Tibial nerve (tissue), 4 donors: ENCODE measurements around the gene INPP5A. TPM values are rescaled to one million over a fixed set of nuclear protein-coding genes. Genes with fewer than 3 reads are reported as not detected.
A peak's percentile ranks its signal among the peaks of the same experiment; 100 is the strongest.

Experiments
- DNase-seq, 2 donors: peaks; one replicate each; pipeline ENCODE4 v3.0.0-alpha.2; 2019; ENCODE audit warnings: low spot score in 2 of 2
- H3K27ac ChIP-seq, 4 donors: fragments of 200-600 bp; sonication (generic) in 3 of 4; one replicate each; pipeline ENCODE4 v1.5.1; 2017 to 2019; ENCODE audit warnings: mild to moderate bottlenecking in 1 of 4
- H3K27me3 ChIP-seq, 2 donors: fragments of 200-600 bp; sonication (generic) in 1 of 2; one replicate each; pipeline versions ENCODE4 v1.5.1 to v1.6.0; 2017 to 2019
- H3K36me3 ChIP-seq, 3 donors: fragments of 200-600 bp; sonication (generic); one replicate each; pipeline ENCODE4 v1.5.1; 2018 to 2019
- H3K4me1 ChIP-seq, 4 donors: fragments of 200-600 bp; sonication (generic) in 3 of 4; one replicate each; pipeline ENCODE4 v1.5.1; 2017 to 2019
- H3K4me3 ChIP-seq, 4 donors: fragments of 200-600 bp; sonication (generic) in 3 of 4; one replicate each; pipeline ENCODE4 v1.5.1; 2017 to 2019; ENCODE audit warnings: mild to moderate bottlenecking in 1 of 4, moderate library complexity in 1 of 4
- H3K9me3 ChIP-seq, 4 donors: fragments of 200-600 bp; sonication (generic) in 3 of 4; one replicate each; pipeline ENCODE4 v1.5.1; 2017 to 2019
- EP300 ChIP-seq, 2 donors: sonication (generic); formaldehyde crosslinking; IDR thresholded peaks; one replicate each; pipeline ENCODE4 v1.6.1; 2017; ENCODE audit warnings: antibody characterized with exemption in 2 of 2, mild to moderate bottlenecking in 1 of 2
- POLR2A ChIP-seq, 2 donors: fragments of 450-650 bp; IDR thresholded peaks; one replicate each; pipeline ENCODE4 v1.6.1; 2017; ENCODE audit warnings: antibody characterized with exemption in 2 of 2, mild to moderate bottlenecking in 2 of 2, moderate library complexity in 2 of 2
- WGBS, 2 donors: methylation state at CpG; one replicate each; pipeline ENCODE4 v1.1.5; 2018; 5-methylcytosine and 5-hydroxymethylcytosine counted together
- total RNA-seq, 4 donors: library from RNA; depleted of rRNA; stranded (reverse); fragments of >200 nt; gene quantifications; one replicate each; pipeline ENCODE4 v1.1.0, GENCODE V29; 2016
- TF ChIP-seq, protein P1 (sequence below), 5 experiments: fragments of 200-600 bp in 3 of 5; fragments of 450-650 bp in 2 of 5; sonication (generic) in 3 of 5; IDR thresholded peaks; one replicate each; pipeline ENCODE4 v1.5.1; 2016 to 2019; ENCODE audit warnings: antibody characterized with exemption in 5 of 5, mild to moderate bottlenecking in 3 of 5, moderate library complexity in 2 of 5

Gene INPP5A
- total RNA-seq, 4 donors from 2014 or later: 73.8 to 101 (median 86.2) TPM

DNA sequence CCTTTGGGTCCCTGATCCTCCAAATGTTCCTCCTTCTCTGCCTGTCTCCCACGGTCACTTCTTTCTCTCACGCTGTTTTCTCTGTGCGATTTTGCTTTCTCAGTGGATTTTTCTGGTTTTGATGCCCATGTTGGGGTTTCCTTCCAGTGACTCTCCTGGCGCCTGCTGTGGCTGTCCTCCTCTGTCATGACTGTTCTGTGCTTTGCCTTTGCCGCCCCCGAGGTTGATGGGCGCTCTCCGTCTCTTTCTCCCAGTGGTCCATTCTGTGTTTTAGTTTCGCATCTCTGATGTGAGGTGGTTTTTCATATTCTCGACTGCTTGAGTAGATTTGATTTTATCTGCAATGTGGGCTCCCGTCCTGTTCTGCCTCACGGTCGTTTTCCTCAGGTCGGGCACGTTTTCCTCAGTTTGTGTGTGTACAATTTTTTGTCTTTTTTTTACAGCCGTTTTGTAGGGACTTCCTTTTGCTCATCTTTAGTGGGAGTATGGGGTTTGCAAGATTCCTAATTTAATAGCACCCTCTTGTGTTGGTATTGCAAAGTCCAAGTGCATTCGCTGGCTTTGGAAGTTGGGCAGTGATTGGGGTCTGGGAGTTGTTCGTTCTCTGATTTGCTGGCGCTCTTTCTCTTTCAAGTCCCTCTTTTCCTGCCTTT is 100.0 kb downstream of the INPP5A start:
- Histone ChIP-seq H3K4me3 (no peak overlapping the region), H3K4me1 (peaks cover 0 to 39% (median 18%) of the 10 kb centered on the region in 4 donors), H3K27ac (no peak overlapping the region), H3K36me3 (no peaks in the 10 kb centered on the region), H3K9me3 (no peaks in the 10 kb centered on the region), H3K27me3 (no peaks in the 10 kb centered on the region)
- DNase-seq: peak in 1 of 2 donors; percentile 34
- 30 to 32% methylated on average over 19 of the region's 19 CpGs for WGBS, 2 donors
- TF ChIP-seq POLR2A (IDR thresholded peaks at IDR 0.05): no peak
- TF ChIP-seq, protein P1, sequence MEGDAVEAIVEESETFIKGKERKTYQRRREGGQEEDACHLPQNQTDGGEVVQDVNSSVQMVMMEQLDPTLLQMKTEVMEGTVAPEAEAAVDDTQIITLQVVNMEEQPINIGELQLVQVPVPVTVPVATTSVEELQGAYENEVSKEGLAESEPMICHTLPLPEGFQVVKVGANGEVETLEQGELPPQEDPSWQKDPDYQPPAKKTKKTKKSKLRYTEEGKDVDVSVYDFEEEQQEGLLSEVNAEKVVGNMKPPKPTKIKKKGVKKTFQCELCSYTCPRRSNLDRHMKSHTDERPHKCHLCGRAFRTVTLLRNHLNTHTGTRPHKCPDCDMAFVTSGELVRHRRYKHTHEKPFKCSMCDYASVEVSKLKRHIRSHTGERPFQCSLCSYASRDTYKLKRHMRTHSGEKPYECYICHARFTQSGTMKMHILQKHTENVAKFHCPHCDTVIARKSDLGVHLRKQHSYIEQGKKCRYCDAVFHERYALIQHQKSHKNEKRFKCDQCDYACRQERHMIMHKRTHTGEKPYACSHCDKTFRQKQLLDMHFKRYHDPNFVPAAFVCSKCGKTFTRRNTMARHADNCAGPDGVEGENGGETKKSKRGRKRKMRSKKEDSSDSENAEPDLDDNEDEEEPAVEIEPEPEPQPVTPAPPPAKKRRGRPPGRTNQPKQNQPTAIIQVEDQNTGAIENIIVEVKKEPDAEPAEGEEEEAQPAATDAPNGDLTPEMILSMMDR (IDR thresholded peaks at IDR 0.05): peak; percentile 59 to 84 (median 69)
- TF ChIP-seq EP300 (IDR thresholded peaks at IDR 0.05): peak in 1 of 2 donors; percentile 29

DNA sequence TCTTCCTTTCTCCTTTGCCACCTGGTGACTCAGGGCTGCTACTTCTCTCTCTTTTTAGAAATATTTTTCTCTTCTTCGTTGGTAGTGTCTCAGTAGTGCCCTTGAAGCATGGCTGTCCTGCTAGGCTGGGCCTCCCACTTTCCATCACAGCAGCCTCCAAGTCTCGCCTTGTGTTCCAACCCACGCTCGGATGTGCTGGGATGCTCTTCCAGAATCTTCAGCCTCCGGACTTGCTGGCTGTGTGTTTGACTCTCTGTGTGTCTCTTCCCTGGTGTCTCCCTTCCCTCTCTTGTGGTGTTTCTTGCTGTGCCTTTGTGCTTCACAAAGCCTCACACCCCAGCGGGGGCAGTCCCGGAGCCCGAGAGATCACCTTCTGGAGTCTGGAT is 100.5 kb downstream of the INPP5A start:
- peak overlapping the region in 1 of 4 donors; percentile 38 for H3K27ac ChIP-seq
- TF ChIP-seq POLR2A (IDR thresholded peaks at IDR 0.05) (no peak), EP300 (IDR thresholded peaks at IDR 0.05) (no peak)
- TF ChIP-seq, protein P1 (IDR thresholded peaks at IDR 0.05): peak in 1 of 5 experiments; percentile 15
- WGBS, 2 donors: 51 to 57% methylated on average over 8 of the region's 8 CpGs
- H3K4me3 ChIP-seq: no peak overlapping the region
- no peaks in the 10 kb centered on the region for H3K9me3 ChIP-seq
- no peaks in the 10 kb centered on the region for H3K36me3 ChIP-seq
- no peak for DNase-seq
- peaks cover 0 to 34% (median 15%) of the 10 kb centered on the region in 4 donors for H3K4me1 ChIP-seq
- no peaks in the 10 kb centered on the region for H3K27me3 ChIP-seq

DNA sequence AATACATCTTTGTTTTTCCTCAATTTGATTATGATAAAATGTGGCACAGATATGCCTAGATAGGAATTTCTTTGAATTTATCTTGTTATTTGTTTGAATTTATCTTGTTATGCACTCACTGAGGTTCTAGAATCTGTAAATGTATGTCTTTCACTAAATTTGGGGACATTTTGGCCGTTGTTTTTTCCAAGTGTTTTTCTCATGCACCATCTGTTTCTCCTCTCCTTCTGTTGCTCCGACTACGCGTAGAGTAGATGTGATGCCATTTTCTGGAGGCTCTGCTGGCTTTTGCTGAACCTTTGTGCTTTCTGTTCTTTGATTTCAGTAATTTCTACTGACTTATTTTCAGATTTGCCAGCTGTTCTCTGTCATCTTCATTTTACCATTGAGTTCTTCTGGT is 101.9 kb downstream of the INPP5A start:
- no peak overlapping the region for H3K27ac ChIP-seq
- peaks cover 0 to 28% (median 14%) of the 10 kb centered on the region in 4 donors for H3K4me1 ChIP-seq

DNA sequence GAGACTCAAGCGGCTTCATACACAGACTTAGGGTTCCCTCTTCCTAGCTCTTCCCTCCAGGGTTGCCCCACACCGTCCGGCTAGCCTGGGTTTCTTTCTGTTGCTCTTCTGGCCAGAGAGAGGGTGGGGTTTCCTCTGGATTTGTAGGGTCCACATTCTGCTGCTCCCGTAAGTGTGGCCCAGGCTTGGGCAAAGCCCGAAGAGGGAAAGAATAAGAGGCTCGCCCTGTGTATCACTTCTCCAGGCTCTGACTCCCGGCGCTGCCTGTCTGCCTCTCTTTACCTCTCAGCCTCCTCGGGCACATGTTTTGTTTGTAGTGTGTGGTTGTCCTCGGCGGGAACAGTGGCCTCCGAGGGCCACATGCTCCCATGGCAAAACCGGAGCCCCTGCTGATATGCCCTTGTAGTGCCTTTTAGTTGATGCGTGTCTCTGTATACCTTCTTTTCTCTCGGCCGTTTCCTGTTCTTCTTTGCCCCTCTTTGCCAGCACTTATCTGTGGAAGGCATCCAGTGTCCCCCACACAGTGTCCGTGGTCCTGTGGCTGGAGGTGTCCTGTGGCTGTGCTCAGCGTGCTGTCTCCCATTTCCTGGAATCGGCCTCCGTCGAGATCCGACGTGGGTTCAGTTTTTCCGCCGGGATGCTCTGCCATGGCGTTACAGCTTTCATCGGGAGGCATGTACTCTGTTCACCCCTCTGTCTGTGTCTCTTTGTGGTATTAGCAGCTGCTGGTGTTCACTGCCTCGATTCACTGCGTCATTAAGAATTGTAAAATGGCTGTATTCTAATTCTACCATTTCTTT is 102.9 kb downstream of the INPP5A start:
- peaks cover 0 to 22% (median 14%) of the 10 kb centered on the region in 4 donors for H3K4me1 ChIP-seq
- 91 to 94% methylated on average over 29 of the region's 29 CpGs for WGBS, 2 donors
- DNase-seq: no peak

More for the DNA sequence above, 101.9 kb downstream of the INPP5A start:
- WGBS, 2 donors: 91 to 94% methylated on average over 4 of the region's 4 CpGs
- TF ChIP-seq EP300 (IDR thresholded peaks at IDR 0.05) (no peak), POLR2A (IDR thresholded peaks at IDR 0.05) (no peak)
- TF ChIP-seq, protein P1 (IDR thresholded peaks at IDR 0.05): no peak
- Histone ChIP-seq H3K36me3 (no peaks in the 10 kb centered on the region), H3K4me3 (no peak overlapping the region), H3K27me3 (no peaks in the 10 kb centered on the region), H3K9me3 (no peaks in the 10 kb centered on the region)
- no peak for DNase-seq

More for the DNA sequence above, 102.9 kb downstream of the INPP5A start:
- Histone ChIP-seq H3K27me3 (no peaks in the 10 kb centered on the region), H3K9me3 (no peaks in the 10 kb centered on the region), H3K27ac (no peak overlapping the region), H3K4me3 (no peak overlapping the region), H3K36me3 (no peaks in the 10 kb centered on the region)
- TF ChIP-seq, protein P1 (IDR thresholded peaks at IDR 0.05): no peak
- TF ChIP-seq POLR2A (IDR thresholded peaks at IDR 0.05) (no peak), EP300 (IDR thresholded peaks at IDR 0.05) (no peak)
